HG03108 (cell line): ENCODE results near the gene BAK1.

Experiments
- ATAC-seq: cut with Tn5 transposase; IDR thresholded peaks from one replicate; pipeline ENCODE4 v1.9.1; 2021; ENCODE audit warnings: moderate library complexity; ENCODE audit not compliant: unreplicated experiment

BAK1 gene

DNA sequence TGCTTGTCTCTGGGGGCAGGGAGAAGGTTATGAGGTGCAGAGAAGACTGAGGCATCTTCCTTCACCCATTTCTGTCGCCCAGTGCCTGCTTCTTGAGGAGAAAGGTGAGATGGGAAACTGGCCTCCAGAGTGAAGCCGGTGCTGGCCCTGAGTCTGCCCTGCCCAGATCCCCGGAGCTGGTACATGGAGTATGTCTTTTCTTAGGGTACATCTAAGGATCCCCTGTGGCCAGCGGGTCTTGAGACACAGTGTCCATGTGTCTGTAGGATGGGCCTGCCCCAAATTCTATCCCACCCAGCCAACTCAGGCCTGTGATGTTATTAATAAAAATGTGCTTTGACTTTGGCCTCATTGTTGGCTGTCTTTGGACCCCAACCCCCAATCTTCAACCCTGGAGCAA lies 8.8 kb upstream of the BAK1 start:
- ATAC-seq = no peak

DNA sequence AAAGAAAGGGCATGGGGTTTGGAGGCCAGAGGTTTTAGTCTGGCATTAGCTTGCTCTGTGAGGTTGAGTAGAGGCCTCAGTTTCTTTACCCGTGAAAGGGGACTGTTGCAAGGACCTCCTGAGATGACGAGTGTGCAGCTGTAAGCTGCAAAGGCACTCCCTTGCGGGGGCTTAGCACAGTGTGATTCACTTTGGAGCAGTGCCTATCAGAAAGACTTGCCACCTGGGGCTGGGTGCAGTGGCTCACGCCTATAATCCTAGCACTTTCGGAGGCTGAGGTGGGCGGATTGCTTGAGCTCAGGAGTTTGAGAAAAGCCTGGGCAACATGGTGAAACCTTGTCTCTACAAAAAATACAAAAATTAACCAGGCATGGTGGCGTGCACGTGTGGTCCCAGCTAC lies 7.5 kb upstream of the BAK1 start:
- ATAC-seq = no peak

DNA sequence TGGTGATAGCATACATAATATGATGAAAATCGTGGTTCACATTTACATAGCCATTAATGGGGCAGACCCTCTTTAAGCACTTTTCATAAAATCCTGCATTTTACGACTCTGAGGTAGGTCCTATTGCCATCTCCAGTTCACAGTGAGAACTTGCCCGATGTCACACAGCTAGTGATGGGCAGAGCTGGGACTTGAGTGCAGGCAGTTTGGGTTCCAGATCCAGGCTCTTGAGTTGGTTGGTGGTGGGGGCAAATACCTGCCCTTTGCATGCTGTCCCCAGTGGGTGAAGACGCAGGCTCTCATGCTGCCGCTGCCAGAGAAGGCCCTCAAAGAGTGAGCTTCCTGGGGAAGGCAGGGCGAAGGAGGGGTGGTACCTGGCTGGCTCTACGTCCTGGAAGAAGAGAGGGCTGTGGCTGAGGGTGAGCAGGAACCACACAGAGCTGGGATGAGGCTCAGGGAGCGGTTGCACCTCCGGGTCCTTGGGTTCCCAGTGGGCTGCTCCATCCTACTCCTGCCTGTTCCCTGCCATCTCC lies 6.1 kb upstream of the BAK1 start:
- ATAC-seq = no peak

DNA sequence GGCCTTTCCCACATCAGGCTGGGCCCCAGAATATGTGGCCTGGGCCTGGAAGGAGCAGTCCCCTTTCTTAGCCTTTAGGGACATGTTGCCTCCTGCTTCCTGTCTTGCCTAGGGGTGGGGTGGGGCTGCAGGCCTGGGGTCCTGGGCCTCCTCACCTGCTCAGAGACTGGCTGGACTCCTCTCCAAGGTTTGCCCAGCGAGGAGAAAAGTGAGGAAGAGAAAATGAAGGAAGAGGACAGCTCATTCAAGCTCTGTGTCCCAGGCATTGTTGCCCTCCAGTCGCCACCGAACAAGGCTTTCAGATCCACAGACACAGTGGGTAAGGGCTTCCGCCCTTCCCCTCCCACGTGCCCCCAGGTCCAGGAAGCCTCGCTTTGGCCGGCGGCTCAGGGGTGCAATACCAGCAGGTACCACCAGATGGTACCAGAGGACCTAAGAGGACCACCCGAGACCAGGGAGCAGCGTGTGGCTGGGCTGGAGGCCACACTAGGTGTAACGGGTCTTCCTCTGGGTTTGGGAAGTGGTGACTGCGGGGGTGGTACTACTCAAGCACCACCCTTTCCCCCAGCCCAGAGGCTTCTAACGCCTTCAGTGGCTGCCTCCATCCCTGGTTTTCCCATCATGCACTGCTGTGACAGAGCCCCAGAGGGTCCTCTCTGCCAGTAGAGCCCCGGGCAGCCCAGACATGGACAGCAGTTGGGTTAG lies 5.5 kb upstream of the BAK1 start:
- ATAC-seq = no peak

DNA sequence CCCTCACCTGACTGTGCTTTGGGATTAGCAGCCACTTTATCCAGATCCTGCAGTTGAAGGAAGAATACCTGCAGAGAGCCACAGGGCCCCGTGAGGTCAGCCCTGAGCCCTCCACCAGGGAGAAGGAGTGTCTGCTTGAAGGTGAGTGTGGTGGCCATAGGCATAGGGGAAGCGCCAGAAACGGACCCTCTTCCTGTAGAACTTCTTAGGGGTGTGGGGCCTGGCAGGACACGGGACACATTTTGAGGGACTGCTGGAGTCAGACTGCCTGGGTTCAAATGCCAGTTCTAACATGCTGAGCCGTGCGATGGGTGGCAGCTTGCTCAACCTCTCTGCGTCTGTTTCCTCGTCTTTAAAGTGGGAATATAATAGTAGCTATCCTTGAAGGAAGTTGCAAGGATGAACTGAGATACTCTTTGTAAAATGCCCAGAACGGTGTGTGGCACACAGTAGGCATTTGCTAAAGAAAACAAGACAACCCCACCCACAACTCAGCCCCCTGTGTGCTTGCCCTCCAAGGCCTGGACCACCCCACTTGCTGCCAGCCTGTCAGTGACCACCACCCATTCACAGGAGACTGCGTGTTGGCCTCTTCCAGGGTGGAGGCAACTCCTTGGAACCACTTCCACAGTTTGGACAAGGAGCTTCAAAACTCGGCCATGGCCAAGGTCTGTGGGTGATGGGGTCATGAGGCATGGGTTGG lies 4.8 kb upstream of the BAK1 start:
- ATAC-seq = no peak

DNA sequence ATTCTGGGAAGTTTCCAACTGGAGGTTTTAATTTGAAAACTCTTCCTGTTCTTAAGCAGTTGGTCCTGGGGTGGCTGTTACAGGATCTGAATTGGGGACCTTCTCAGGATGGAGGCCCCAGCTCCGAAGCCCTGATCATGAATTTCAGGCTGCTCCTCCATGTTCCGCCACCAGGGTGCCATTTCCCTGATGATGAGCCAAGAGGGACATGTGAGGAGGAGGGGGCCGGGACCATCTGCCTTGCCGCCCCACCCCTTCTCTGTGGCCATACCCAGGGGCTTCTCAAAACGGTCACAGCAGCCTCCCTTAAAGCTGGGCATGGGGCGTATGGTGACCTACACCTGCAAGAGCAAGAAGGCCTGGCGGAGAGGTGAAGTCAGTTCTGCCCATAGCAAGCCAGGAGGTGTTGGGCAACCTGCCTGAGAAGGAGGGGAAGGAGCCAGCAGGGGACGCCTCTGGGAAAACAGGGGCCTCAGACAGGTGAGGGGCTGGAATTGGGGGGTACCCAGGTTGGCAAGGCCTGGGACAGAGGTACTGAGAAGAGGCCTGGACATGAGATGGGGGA lies 3.6 kb upstream of the BAK1 start:
- ATAC-seq = no peak

DNA sequence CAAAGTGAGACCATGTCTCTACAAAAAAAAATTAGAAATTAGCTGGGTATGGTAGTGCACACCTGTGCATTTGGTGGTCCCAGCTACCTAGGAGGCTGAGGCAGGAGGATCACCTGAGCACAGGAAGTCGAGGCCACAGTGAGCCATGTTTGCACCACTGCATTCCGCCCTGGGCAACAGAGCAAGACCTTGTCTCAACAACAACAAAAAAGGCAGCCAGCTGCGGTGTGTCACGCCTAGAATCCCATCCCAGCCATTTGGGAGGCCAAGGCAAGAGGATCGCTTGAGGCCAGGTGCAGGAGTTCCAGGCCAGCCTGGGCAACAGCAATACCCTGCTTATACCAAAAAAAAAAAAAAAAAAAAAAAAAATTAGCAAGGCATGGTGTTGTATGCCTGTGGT lies 1.1 kb upstream of the BAK1 start:
- no peak for ATAC-seq

DNA sequence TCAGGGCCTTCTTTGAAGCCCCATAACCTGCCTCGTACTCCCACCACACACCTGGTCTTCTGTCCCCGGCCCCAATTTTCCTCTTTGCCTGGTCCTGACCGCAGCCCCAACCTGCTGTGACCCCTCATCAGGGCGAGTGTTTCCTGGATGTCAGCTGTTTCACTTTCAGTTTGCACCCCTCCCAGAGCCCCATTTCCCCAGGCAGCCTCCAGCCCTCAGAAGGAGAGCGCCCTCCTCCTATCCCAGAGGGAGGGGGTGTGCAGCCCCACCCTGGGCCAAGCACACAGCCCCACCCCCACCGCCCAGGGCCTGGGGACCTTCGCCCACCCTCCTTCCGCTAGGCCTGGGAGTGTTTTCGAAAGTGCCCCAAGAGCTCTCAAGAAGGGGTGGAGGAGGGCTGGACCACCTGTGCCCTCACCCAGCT lies 1.5 kb downstream of the BAK1 start:
- no peak for ATAC-seq

DNA sequence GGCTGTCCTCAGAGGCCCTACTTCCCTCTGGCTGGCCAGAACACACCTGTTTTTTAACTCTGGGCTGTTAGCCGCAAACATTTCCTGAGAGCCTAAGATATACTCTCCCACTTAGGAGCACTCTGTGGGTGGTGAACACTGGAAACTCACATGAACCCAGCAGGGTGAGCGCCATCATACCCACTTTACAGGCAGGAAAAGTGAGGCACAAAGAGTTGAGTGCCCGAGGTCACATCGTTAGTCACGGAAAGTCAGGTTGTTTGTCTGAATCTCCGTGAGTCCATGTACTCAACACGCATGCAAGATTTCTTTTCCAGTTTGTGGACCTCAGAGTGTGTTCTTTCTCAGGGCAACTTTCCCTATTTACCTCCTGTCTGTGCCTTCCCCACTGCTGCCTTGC lies 1.9 kb downstream of the BAK1 start:
- no peak for ATAC-seq

DNA sequence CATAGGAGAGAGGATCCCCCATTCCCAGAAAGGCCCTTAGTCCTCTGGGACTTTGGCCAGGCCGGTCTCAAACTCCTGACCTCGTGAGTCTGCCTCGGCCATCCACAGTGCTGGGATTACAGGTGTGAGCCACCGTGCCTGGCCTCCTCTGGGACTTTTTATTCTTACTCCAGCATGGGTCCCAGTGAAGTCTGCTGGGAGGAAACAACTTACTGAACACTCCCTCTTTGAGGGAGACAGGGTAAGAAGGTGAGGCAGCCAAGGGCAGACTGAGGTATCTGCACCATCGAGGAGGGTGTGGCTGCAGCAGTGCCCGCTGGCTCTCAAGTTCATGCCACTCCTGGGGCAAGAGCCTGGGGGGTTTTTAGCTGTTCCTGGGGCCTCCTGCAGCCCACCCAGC lies 2.4 kb downstream of the BAK1 start:
- no peak for ATAC-seq

DNA sequence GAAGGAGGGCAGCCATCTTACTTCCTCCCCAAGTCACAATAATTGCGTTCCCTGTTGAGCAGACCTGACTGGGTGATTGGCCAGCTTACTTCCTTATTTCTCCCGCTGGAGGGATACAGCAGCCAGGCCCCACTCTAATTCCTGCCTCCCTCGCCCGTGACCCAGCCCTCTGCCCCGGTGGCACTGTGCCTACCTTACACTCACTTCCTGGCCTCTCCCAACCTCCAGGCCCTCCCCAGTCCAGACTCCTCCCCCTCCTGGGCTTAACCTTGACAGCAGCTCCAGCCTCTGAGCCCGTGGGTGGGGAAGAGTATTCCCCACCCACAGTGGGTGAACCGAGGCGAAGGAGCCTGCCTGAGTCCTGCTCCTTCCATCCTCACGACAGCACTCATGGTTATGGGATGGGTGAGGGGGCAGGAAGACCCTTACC lies 3.0 kb downstream of the BAK1 start:
- no peak for ATAC-seq

DNA sequence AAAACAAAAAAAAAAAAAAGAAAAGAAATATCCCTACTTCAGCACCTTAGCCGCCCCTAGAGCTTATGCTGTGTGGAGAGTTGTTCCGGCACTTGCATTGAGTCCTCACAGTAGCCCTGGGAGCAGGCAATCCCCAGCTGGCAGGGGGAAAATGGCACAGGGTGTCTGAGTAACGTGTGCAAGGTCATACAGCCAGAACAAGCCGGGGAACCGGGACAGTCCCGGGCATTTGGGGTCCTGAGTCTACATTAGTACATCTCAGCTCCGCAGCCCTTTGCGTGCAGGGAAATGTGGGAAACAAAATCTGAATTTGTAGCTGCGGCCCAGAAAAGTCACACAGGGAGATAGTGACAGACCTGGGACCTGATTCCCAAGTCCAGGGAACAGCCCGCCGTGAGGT lies 3.4 kb downstream of the BAK1 start:
- no peak for ATAC-seq

DNA sequence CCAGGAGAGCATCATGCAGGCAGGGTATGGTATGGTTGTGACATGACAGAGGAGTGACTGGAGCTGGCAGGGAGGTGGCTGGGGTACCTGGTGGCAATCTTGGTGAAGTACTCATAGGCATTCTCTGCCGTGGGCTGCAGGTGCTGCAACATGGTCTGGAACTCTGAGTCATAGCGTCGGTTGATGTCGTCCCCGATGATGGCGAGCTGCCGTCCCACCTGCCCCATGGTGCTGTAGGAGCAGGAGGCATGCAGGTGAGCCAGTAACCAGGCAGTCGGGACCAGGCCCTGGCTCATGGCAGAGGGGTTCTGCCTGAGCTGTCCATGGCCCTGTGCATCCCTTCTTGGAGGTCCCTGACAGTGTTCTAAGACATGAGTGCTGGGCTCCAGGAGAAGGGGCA lies 4.9 kb downstream of the BAK1 start:
- no peak for ATAC-seq

DNA sequence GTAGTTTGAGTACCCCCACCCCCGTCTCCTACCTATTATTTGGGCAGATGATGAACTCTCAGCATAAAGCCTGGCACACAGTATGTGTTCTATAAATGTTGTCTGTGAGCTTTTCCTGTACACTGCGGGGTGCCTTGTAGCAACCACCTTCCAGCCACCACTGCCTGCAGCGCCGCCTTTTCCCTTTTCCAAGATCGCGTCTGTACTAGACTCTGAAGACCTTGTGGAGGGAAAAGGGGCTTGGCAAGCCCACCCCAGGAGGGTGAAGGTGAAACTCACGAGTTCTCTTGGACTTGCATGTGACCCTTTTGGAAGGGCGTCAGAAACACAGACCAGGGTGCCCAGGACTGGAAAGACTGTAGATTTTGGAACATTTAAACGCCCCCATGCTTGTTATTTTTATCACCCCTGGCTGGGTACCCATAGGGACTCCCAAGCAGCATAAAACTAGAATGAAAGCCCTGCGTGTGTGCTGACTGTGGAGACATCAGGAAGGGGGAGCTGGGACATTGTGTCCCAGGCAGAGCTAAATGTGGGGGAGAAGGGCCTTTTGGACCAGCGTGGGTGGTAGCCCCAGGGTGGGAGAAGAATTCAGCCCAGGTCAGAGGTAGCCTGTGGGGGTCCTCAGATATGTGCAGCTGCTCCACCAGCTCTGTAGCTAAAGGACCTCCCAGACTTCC lies 8.3 kb downstream of the BAK1 start:
- no peak for ATAC-seq

DNA sequence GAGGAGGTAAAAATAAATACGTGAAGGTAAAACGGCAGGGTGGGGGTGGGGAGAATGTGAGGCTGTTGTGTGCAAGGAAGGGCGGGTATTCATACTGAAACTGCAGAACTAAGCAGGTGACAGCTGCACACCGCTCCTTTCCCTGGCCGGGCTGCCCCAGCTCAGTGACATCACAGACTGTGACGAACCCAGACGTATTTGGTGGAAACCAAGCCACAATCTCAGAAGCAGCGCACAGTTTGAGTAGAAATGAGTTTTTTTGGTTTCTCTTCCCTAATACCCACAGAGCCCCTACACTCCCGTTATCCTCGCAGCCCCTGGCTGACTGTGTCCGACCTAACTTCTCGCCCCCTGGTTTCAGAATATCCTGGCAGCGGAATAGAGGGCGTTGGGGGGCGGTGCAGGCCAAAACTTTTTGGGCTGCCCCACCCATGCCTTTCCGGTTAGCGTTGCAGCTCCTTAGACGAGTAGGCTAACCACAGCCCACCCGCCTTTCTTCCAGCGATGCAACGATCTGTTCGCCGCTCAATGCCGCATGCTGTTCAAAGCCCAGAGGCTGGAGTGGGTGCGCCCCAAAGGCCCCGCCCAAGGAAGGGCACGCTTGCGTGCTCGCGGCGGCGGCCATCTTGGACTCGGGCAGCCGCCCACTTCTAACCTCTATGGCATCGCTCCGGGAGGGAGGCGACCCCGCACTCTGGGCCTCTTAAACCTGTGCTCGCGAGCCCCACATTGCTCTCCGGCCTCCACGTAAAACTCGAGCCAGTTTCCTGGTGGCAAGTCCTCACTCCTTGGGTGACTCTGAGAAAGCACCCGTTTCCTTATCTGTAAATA lies 9.1 kb downstream of the BAK1 start:
- ATAC-seq = peak; percentile 78

DNA sequence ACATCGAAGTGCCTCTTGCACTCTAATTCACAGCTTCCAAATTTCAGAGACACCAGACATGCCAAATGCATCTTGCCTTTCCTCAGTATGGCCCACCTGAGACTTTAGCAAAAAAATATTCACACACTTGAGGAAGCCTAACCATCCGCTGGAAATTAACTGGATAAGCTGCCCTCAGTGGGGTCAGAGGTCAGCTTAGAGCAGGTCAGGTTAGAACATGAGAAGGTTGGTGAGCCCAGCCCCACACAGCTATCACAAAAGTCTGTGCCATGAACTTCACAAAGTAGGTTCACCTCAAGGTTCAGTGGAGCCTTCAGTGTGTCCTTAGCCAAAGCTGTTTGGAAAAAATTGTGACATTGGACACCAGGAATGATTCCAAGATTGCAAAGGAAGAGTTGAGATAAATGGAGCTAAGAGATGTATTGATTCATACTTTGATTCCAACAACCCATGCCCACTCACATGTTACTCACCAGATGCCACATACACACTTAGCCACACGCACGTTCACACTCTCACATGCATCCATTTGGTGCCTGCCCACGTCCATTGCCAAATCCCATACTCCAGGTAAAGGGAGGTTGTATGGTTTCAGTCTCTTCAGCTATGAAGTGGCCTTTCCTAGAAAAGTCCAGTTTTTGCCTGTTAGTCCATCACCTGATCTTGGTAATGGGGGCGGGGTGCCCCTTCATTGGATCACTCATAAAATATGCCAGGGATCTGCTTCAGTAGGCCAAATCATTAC lies 11.1 kb downstream of the BAK1 start:
- ATAC-seq = no peak

DNA sequence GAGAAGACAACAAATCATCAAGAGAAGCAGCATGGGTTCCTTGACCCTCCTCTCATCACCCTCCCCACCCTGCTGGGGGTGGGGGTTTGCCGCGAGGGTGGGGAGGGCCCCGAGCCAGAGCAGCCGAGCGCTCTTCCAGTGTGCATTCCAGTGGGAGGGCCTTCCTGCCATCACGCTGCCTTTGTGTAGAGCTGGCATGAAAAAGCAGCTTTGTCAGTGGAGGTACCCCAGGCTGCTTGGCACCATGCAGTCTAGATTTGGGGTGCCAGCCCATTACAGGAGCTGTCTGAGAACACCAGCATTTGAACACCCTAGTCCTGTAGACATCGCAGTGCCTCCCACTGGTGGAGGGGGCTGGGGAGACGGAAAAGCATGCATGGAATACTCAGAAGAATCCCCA lies 12.2 kb downstream of the BAK1 start:
- no peak for ATAC-seq

DNA sequence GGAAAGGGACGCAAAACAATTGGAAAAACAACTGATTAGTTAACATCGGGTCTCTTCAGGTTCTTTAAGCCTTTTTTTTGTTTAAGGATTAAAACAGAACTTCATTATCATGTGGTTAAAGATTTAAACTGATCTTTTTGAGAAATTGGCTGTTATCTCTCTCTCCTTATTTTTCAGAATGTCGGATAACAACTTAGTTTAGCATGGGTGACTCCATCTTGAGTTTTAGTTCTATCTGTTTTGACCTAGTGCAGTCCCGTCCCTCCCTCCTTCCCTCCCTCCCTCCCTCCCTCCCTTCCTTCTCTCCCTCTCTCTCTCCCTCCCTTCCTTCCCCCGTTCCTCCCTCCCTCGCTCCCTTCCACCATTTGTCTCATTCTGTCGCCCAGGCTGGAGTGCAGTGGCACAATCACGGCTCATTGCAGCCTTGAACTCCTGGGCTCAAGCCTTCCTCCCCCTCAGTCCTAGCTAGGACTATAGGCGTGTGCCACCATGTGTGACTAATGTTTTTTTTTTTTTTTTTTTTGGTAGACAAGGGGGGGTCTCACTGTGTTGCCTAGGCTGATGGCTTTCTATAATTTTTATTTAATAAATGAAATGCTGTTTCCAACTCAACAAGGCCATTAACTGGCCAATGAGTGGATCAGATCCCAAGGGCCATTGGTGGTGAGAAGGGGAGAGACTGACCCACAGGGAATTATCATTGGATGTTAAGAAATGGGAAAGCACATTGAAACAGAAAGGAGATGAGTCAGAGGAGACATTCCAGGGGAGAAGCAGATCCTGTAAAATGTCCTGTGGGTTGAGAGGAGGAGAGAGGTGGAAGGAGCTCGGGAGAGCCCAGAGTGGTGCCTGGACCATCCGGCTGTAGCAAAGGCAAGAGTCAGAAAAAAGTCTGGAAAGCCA lies 13.6 kb downstream of the BAK1 start:
- ATAC-seq = no peak

DNA sequence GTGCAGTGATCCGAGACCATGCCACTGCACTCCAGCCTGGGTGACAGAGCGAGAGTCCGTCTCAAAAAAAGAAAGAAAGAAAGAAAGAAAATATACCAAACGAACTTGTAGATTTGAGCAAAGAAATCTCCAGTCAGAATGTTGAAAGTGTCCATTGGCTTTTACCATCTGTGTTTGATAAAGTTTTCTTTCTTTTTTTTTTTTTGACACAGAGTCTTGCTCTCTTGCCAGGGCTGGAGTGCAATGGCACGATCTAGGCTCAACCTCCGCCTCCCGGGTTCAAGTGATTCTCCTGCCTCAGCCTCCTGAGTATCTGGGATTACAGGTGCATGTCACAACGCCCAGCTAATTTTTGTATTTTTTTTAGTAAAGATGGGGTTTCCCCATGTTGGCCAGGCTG lies 21.3 kb downstream of the BAK1 start:
- no peak for ATAC-seq
